SK-N-SH treated with all-trans-retinoic acid at 6 μM for 48 hours (cell line): ENCODE results near the gene C3orf18.

Source experiments
- ATAC-seq: fragments of 200-7000 bp; cut with Tn5 transposase; 3 replicates; pipeline ENCODE4 v1.9.1; 2020; ENCODE audit warnings: mild to moderate bottlenecking, moderate library complexity
- ARNTL ChIP-seq: fragments of 450-650 bp; formaldehyde crosslinking; IDR thresholded peaks from 2 replicates; pipeline ENCODE4 v1.5.0; 2020; ENCODE audit warnings: low read depth, mild to moderate bottlenecking, moderate library complexity, borderline replicate concordance
- BACH2 ChIP-seq: fragments of 250-450 bp; sonication (Bioruptor Pico); IDR thresholded peaks from 2 replicates; pipeline ENCODE4 v1.9.0; 2021; ENCODE audit warnings: mild to moderate bottlenecking, borderline replicate concordance
- CSDC2 ChIP-seq: fragments of 250-450 bp; sonication (Bioruptor Pico); IDR thresholded peaks from 2 replicates; pipeline ENCODE4 v1.5.0; 2020; ENCODE audit warnings: mild to moderate bottlenecking, moderate library complexity
- ESRRG ChIP-seq: fragments of 250-450 bp; sonication (Bioruptor Pico); IDR thresholded peaks from 2 replicates; pipeline ENCODE4 v1.6.1; 2021; ENCODE audit warnings: mild to moderate bottlenecking
- GLIS3 ChIP-seq: fragments of 250-450 bp; sonication (Bioruptor Pico); IDR thresholded peaks from 2 replicates; pipeline ENCODE4 v1.5.0; 2020; ENCODE audit warnings: mild to moderate bottlenecking, moderate library complexity
- ISL1 ChIP-seq: fragments of 250-450 bp; sonication (Bioruptor Pico); IDR thresholded peaks from 2 replicates; pipeline ENCODE4 v2.1.2; 2022; ENCODE audit warnings: mild to moderate bottlenecking, moderate library complexity
- OSR1 ChIP-seq: fragments of 250-450 bp; sonication (Bioruptor Pico); IDR thresholded peaks from 2 replicates; pipeline ENCODE4 v1.8.0; 2022; ENCODE audit warnings: moderate library complexity, mild to moderate bottlenecking, inconsistent platforms
- PPARA ChIP-seq: fragments of 250-450 bp; sonication (Bioruptor Pico); IDR thresholded peaks from 2 replicates; pipeline ENCODE4 v1.5.0; 2020; ENCODE audit warnings: mild to moderate bottlenecking, borderline replicate concordance
- RARB ChIP-seq: fragments of 250-450 bp; sonication (Bioruptor Pico); IDR thresholded peaks from 2 replicates; pipeline ENCODE4 v1.8.0; 2021; ENCODE audit warnings: mild to moderate bottlenecking, moderate library complexity
- SNAI2 ChIP-seq: fragments of 250-450 bp; sonication (Bioruptor Pico); IDR thresholded peaks from 2 replicates; pipeline ENCODE4 v1.5.0; 2020; ENCODE audit warnings: mild to moderate bottlenecking, moderate library complexity
- TCF4 ChIP-seq: fragments of 250-450 bp; sonication (Bioruptor Pico); IDR thresholded peaks from 2 replicates; pipeline ENCODE4 v1.8.0; 2021; ENCODE audit warnings: mild to moderate bottlenecking, moderate library complexity, borderline replicate concordance
- TOX ChIP-seq: fragments of 250-450 bp; sonication (Bioruptor Pico); IDR thresholded peaks from 2 replicates; pipeline ENCODE4 v1.8.0; 2021; ENCODE audit warnings: mild to moderate bottlenecking, moderate library complexity, borderline replicate concordance
- ZC3H10 ChIP-seq: fragments of 250-450 bp; sonication (Bioruptor Pico); IDR thresholded peaks from 2 replicates; pipeline ENCODE4 v1.5.1; 2021; ENCODE audit warnings: mild to moderate bottlenecking, moderate library complexity
- ZFP3 ChIP-seq: fragments of 250-450 bp; sonication (Bioruptor Pico); IDR thresholded peaks from 2 replicates; pipeline ENCODE4 v1.5.0; 2020; ENCODE audit warnings: mild to moderate bottlenecking, moderate library complexity
- ZFP30 ChIP-seq: fragments of 450-650 bp; formaldehyde crosslinking; IDR thresholded peaks from 2 replicates; pipeline ENCODE4 v1.5.0; 2022; ENCODE audit warnings: mild to moderate bottlenecking, moderate library complexity
- ZNF565 ChIP-seq: fragments of 450-650 bp; formaldehyde crosslinking; conservative IDR thresholded peaks from 2 replicates; pipeline ENCODE4 v1.5.0; 2020; ENCODE audit warnings: low read depth, mild to moderate bottlenecking, moderate library complexity
- ZNF70 ChIP-seq: fragments of 450-650 bp; formaldehyde crosslinking; IDR thresholded peaks from 2 replicates; pipeline ENCODE4 v1.5.0; 2020; ENCODE audit warnings: mild to moderate bottlenecking, moderate library complexity
- ZNF8 ChIP-seq: fragments of 450-650 bp; formaldehyde crosslinking; IDR thresholded peaks from 2 replicates; pipeline ENCODE4 v1.5.0; 2020; ENCODE audit warnings: mild to moderate bottlenecking, moderate library complexity
- TF ChIP-seq, protein P1 (sequence below): fragments of 250-450 bp; sonication (Bioruptor Pico); IDR thresholded peaks from 2 replicates; pipeline ENCODE4 v1.5.1; 2021; ENCODE audit warnings: mild to moderate bottlenecking, moderate library complexity
- TF ChIP-seq, protein P2 (sequence below): fragments of 250-450 bp; sonication (Bioruptor Pico); IDR thresholded peaks from 2 replicates; pipeline ENCODE4 v1.5.0; 2020; ENCODE audit warnings: mild to moderate bottlenecking, moderate library complexity
- TF ChIP-seq, protein P3 (sequence below): fragments of 250-450 bp; sonication (Bioruptor Pico); IDR thresholded peaks from 2 replicates; pipeline ENCODE4 v1.8.0; 2021; ENCODE audit warnings: low read depth, mild to moderate bottlenecking, moderate library complexity, borderline replicate concordance
- TF ChIP-seq, protein P4 (sequence below): fragments of 250-450 bp; sonication (Bioruptor Pico); IDR thresholded peaks from 2 replicates; pipeline ENCODE4 v1.8.0; 2020; ENCODE audit warnings: mild to moderate bottlenecking, moderate library complexity, borderline replicate concordance
- TF ChIP-seq, protein P5 (sequence below): fragments of 250-450 bp; sonication (Bioruptor Pico); IDR thresholded peaks from 2 replicates; pipeline ENCODE4 v1.5.1; 2020; ENCODE audit warnings: low read depth, mild to moderate bottlenecking, moderate library complexity

C3orf18 gene

DNA sequence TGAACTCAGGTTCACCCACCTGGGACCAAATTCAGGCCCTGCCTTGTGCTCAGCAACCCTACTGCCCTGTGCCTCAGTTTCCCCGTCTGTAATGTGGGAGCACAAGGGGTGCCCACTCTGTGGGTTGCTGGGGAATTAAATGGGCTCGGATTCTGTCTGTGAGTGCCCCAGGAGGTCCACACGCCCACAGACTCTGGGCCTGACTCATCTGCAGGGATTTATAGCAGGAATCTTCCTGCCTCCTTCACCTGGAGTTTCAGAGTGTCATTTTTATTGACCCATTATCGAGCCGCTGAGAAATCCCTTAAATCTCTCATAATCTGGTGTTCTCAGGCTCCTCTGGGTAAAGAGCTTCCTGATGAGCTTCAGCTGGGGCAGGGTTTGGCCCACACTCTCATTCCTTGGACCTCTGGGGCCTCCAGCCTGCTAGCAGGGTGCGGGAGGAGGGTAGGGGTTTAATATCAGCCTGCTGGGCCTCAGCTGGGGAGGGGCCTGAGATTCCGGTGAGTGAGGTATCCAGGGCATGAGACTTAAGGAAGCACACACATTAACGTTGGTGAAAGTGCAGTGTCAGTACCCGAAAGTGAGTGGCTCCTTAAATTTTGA, 16.4 kb downstream of the C3orf18 start:
- TF ChIP-seq TOX (CRISPR knock-in tag), result no peak
- no peak for TF ChIP-seq RARB (CRISPR knock-in tag)
- TF ChIP-seq PPARA, result no peak
- no peak for TF ChIP-seq ESRRG (CRISPR knock-in tag)
- TF ChIP-seq ISL1 (CRISPR knock-in tag), result no peak
- no peak for TF ChIP-seq BACH2 (CRISPR knock-in tag)
- TF ChIP-seq, protein P1, sequence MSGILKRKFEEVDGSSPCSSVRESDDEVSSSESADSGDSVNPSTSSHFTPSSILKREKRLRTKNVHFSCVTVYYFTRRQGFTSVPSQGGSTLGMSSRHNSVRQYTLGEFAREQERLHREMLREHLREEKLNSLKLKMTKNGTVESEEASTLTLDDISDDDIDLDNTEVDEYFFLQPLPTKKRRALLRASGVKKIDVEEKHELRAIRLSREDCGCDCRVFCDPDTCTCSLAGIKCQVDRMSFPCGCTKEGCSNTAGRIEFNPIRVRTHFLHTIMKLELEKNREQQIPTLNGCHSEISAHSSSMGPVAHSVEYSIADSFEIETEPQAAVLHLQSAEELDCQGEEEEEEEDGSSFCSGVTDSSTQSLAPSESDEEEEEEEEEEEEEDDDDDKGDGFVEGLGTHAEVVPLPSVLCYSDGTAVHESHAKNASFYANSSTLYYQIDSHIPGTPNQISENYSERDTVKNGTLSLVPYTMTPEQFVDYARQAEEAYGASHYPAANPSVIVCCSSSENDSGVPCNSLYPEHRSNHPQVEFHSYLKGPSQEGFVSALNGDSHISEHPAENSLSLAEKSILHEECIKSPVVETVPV, result no peak
- no peak for TF ChIP-seq ZFP3 (CRISPR knock-in tag)
- TF ChIP-seq SNAI2 (CRISPR knock-in tag), result no peak
- no peak for ATAC-seq

DNA sequence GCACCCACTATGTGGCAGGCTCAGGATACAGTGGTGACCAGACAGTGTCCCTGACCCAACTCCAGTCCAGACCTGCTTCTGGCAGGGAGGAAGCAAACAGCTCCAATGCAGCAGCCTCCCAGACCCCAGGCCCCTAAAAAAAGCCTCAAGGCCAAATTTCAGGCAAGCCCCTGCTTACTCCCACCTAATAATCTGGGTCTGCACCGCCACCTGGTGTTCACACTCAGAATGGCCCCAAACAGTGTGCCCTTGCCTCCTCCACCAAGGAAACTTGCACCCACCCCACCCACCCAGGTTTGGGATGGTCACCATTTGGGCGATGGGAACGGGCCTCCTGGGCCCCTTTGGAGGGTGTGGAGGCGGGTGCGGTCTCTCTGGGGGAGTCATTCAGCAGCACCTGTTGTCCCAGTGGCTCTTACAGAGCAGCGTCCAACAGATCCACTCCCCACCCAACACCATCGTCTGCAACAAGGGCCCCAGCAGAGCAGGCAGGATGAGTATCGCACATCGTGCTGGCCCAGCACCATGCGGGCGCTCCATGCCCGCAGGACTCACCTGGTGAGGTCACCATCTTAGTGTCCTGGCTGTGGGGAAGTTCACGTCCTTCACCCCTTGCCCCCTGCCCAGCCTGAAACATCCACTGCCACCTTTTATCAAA, 17.3 kb downstream of the C3orf18 start:
- no peak for TF ChIP-seq TCF4 (CRISPR knock-in tag)
- no peak for TF ChIP-seq ISL1 (CRISPR knock-in tag)
- TF ChIP-seq RARB (CRISPR knock-in tag), result no peak
- no peak for TF ChIP-seq ZFP3 (CRISPR knock-in tag)
- TF ChIP-seq, protein P2, sequence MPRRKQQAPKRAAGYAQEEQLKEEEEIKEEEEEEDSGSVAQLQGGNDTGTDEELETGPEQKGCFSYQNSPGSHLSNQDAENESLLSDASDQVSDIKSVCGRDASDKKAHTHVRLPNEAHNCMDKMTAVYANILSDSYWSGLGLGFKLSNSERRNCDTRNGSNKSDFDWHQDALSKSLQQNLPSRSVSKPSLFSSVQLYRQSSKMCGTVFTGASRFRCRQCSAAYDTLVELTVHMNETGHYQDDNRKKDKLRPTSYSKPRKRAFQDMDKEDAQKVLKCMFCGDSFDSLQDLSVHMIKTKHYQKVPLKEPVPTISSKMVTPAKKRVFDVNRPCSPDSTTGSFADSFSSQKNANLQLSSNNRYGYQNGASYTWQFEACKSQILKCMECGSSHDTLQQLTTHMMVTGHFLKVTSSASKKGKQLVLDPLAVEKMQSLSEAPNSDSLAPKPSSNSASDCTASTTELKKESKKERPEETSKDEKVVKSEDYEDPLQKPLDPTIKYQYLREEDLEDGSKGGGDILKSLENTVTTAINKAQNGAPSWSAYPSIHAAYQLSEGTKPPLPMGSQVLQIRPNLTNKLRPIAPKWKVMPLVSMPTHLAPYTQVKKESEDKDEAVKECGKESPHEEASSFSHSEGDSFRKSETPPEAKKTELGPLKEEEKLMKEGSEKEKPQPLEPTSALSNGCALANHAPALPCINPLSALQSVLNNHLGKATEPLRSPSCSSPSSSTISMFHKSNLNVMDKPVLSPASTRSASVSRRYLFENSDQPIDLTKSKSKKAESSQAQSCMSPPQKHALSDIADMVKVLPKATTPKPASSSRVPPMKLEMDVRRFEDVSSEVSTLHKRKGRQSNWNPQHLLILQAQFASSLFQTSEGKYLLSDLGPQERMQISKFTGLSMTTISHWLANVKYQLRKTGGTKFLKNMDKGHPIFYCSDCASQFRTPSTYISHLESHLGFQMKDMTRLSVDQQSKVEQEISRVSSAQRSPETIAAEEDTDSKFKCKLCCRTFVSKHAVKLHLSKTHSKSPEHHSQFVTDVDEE (CRISPR knock-in tag), result no peak
- no peak for TF ChIP-seq ZNF565 (CRISPR knock-in tag)
- no peak for TF ChIP-seq SNAI2 (CRISPR knock-in tag)
- no peak for TF ChIP-seq ZC3H10 (CRISPR knock-in tag)
- TF ChIP-seq GLIS3 (CRISPR knock-in tag), result no peak
- no peak for TF ChIP-seq PPARA
- TF ChIP-seq ZNF8, result no peak
- TF ChIP-seq ESRRG (CRISPR knock-in tag), result no peak
- no peak for TF ChIP-seq OSR1
- TF ChIP-seq, protein P3, sequence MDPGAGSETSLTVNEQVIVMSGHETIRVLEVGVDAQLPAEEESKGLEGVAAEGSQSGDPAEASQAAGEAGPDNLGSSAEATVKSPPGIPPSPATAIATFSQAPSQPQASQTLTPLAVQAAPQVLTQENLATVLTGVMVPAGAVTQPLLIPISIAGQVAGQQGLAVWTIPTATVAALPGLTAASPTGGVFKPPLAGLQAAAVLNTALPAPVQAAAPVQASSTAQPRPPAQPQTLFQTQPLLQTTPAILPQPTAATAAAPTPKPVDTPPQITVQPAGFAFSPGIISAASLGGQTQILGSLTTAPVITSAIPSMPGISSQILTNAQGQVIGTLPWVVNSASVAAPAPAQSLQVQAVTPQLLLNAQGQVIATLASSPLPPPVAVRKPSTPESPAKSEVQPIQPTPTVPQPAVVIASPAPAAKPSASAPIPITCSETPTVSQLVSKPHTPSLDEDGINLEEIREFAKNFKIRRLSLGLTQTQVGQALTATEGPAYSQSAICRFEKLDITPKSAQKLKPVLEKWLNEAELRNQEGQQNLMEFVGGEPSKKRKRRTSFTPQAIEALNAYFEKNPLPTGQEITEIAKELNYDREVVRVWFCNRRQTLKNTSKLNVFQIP (CRISPR knock-in tag), result no peak
- TF ChIP-seq, protein P1, result no peak
- TF ChIP-seq, protein P4, sequence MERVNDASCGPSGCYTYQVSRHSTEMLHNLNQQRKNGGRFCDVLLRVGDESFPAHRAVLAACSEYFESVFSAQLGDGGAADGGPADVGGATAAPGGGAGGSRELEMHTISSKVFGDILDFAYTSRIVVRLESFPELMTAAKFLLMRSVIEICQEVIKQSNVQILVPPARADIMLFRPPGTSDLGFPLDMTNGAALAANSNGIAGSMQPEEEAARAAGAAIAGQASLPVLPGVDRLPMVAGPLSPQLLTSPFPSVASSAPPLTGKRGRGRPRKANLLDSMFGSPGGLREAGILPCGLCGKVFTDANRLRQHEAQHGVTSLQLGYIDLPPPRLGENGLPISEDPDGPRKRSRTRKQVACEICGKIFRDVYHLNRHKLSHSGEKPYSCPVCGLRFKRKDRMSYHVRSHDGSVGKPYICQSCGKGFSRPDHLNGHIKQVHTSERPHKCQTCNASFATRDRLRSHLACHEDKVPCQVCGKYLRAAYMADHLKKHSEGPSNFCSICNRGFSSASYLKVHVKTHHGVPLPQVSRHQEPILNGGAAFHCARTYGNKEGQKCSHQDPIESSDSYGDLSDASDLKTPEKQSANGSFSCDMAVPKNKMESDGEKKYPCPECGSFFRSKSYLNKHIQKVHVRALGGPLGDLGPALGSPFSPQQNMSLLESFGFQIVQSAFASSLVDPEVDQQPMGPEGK (CRISPR knock-in tag), result no peak
- no peak for TF ChIP-seq CSDC2 (CRISPR knock-in tag)
- TF ChIP-seq, all 23 proteins: peak for 0
- ATAC-seq, result peak; percentile 82

DNA sequence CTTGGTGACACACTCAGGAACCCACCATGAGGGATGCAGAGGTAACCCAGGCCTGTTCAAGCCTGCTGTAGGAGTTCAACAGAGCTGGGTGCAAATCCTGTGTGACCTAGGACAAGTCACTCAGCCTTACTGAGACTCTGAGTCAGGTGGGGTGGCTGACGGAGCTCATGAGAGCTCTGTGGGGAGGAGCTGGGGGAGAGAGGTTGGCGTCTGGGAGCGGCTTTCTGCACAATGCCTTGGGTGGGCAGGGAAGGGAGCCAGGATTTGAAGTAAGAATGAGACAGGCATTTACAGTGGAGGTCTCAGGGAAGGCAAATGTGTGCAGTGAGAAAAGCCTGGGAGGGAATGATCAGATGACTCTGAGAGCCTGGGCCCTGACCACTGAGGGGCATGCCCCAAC, 18.3 kb downstream of the C3orf18 start:
- no peak for TF ChIP-seq ARNTL (CRISPR knock-in tag)
- no peak for TF ChIP-seq ZFP30 (CRISPR knock-in tag)
- no peak for TF ChIP-seq TOX (CRISPR knock-in tag)
- TF ChIP-seq TCF4 (CRISPR knock-in tag), result no peak
- TF ChIP-seq, protein P5, sequence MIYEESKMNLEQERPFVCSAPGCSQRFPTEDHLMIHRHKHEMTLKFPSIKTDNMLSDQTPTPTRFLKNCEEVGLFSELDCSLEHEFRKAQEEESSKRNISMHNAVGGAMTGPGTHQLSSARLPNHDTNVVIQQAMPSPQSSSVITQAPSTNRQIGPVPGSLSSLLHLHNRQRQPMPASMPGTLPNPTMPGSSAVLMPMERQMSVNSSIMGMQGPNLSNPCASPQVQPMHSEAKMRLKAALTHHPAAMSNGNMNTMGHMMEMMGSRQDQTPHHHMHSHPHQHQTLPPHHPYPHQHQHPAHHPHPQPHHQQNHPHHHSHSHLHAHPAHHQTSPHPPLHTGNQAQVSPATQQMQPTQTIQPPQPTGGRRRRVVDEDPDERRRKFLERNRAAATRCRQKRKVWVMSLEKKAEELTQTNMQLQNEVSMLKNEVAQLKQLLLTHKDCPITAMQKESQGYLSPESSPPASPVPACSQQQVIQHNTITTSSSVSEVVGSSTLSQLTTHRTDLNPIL (CRISPR knock-in tag), result no peak
- no peak for TF ChIP-seq ZNF70 (CRISPR knock-in tag)
- no peak for TF ChIP-seq SNAI2 (CRISPR knock-in tag)
- TF ChIP-seq ESRRG (CRISPR knock-in tag), result no peak
- TF ChIP-seq BACH2 (CRISPR knock-in tag), result no peak
- TF ChIP-seq ISL1 (CRISPR knock-in tag), result no peak
- TF ChIP-seq, all 23 proteins: peak for 0
- ATAC-seq, result no peak
